Esophagus muscularis mucosa (tissue), 3 donors: Measurements from ENCODE around the gene NT5E.

Source experiments
- CTCF ChIP-seq, 3 experiments: fragments of 200-600 bp in 2 of 3; fragments of 450-650 bp in 1 of 3; sonication (generic) in 2 of 3; IDR thresholded peaks; one replicate each; pipeline ENCODE4 v1.5.1; 2017 to 2019; ENCODE audit warnings: antibody characterized with exemption in 3 of 3, mild to moderate bottlenecking in 2 of 3, moderate library complexity in 1 of 3
- EP300 ChIP-seq: sonication (generic); formaldehyde crosslinking; IDR thresholded peaks from one replicate; pipeline ENCODE4 v1.6.1; 2017; ENCODE audit warnings: antibody characterized with exemption

DNA sequence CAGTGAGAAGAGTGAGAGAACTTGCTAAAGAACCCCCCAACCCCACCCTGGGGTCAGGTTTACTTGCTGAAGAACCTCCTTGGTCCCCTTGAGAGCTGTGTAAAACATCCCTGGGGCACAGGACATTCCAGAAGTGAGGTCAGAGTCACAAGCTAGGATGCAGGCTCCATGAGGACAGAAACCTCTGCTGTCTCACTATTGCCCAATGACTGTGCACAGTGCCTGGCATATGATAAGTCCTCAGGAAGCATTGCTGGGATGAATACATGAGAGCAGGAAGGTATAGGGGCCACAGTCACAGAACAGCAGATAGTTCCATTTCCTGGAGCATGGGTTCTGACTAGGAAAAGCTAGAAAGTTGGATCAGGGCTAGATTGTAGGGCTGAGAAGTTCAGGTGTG, 18.4 kb downstream of the NT5E start:
- TF ChIP-seq EP300 (no peak), CTCF (IDR thresholded peaks at IDR 0.05) (no peak)
